Endothelial cell of umbilical vein (primary cell): ENCODE data around the gene UNC5B.

Source experiments
- CTCF ChIP-seq, 2 donors: IDR thresholded peaks; 1 replicate in 1 of 2; 2 replicates in 1 of 2; pipeline ENCODE4 v1.5.1; 2011; ENCODE audit warnings: low read length in 2 of 2, mild to moderate bottlenecking in 2 of 2, moderate library complexity in 2 of 2, control low read depth in 1 of 2, inconsistent platforms in 1 of 2, low read depth in 1 of 2; ENCODE audit not compliant: insufficient read depth in 1 of 2; ENCODE audit errors: extremely low read depth in 1 of 2
- EZH2 ChIP-seq: IDR thresholded peaks from 2 replicates; pipeline ENCODE4 v1.6.1; 2012; ENCODE audit warnings: borderline replicate concordance, low read depth, mild to moderate bottlenecking, moderate library complexity, low read length, inconsistent platforms; ENCODE audit not compliant: severe bottlenecking
- GATA2 ChIP-seq: IDR thresholded peaks from 2 replicates; pipeline ENCODE4 v1.7.0; 2011; ENCODE audit warnings: low read depth, mild to moderate bottlenecking, moderate library complexity, mixed read lengths, low read length; ENCODE audit not compliant: insufficient read length, insufficient read depth
- JUN ChIP-seq: IDR thresholded peaks from 2 replicates; pipeline ENCODE4 v1.6.1; 2011; ENCODE audit warnings: borderline replicate concordance, low read depth; ENCODE audit not compliant: insufficient read length, insufficient read depth
- MAX ChIP-seq: IDR thresholded peaks from 2 replicates; pipeline ENCODE4 v1.6.1; 2011; ENCODE audit not compliant: insufficient read depth, insufficient read length
- MYC ChIP-seq: IDR thresholded peaks from one replicate; pipeline ENCODE4 v1.6.1; 2011; ENCODE audit warnings: mild to moderate bottlenecking, low read depth, low read length
- POLR2A ChIP-seq: IDR thresholded peaks from 2 replicates; pipeline ENCODE4 v1.6.1; 2012; ENCODE audit warnings: low read depth, mild to moderate bottlenecking, control low read depth, low read length
- POLR2AphosphoS5 ChIP-seq: IDR thresholded peaks from 2 replicates; pipeline ENCODE4 v1.6.1; 2012; ENCODE audit warnings: low read depth, mild to moderate bottlenecking, control low read depth, low read length, moderate library complexity; ENCODE audit not compliant: insufficient read depth

- no peak for TF ChIP-seq CTCF (IDR thresholded peaks at IDR 0.05; ENCODE audit: extremely low read depth in 1 of 2, insufficient read depth in 1 of 2, low read depth in 1 of 2, low read length in 2 of 2)
- TF ChIP-seq MAX = no peak
- TF ChIP-seq POLR2A = no peak
- TF ChIP-seq EZH2 = no peak
- TF ChIP-seq POLR2AphosphoS5 = no peak
- TF ChIP-seq MYC = no peak
- no peak for TF ChIP-seq JUN
- no peak for TF ChIP-seq GATA2
Measured at GRCh38 chr10:71225291-71226058, 13.1 kb downstream of the UNC5B start.
